ENCODE measurements around the gene SCNN1A.
A peak's percentile ranks its signal among the peaks of the same experiment; 100 is the strongest.

The SCNN1A gene

DNA sequence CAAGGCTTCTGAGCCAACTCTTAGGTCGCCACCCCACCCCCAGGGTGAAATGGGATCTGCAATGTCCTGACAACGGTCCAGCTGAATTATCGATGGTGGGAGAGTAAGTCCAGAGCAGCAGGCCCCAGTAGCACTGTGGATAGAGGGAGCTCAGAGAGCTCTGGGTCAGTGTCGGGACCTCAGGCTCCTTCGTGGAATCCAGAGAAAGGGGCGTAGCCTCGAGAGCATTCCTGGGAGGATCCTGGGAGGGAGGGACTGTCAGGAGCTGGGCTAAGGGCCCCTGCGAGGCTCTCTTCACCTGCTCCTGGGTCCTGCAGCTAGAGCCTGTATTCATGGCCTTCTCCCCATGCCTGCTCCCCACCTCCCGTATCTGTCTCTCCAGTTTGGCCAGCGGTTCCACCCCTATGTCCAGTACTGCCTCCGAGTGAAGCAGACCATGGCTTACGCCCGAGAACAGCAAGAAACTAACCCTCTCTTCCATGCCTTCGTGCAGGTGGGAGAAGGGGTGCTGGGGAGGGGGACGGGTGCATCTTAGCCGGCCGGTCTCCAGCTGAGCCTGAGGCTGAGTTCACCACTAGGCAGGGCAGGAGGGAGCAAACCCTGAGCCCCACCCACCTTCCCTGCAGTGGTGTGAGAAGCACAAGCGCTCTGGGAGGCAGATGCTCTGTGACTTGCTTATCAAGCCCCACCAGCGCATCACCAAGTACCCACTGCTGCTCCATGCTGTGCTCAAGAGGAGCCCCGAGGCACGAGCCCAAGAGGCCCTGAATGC, 58.3 kb downstream of the SCNN1A start:
- no peak for FAIRE-seq

DNA sequence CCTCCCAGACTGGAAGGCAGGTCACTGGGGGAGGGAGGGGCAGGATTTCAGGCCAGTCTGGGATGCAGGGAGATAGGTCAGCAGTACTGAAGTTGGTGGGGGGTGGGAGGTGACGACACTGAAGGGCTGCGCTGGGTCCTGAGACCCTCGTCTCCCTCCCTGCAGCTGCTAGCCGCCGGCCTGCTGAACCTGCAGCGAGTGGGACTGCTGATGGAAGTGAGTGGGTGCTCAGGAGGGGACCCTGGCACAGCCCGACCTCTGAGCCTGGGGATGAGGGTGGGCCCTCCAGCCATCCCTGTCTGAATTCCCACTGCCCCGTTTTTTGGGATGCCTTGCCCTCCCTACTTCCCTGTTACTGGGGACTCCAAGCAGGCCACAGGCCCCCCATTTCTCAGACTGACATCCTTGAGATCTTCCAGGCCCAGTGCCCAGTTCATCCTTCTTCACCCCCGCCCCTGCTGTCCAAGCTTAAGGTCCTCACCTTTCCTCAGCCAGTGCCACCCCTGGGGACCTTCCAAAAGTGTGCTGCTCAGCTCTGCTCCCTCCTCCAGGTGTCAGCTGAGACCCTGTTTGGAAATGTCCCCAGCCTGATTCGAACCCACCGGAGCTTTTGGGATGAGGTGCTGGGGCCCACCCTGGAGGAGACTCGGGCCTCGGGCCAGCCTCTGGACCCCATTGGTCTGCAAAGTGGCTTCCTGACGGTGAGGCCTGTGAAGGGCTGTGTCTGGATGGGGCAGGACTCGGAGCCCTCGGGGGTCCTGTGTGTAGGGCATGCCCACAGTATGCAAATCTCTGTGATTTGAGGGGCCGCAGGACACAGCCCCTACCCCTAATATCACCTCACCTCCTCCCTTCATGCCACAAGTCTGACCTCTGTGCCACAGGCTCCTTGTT, 59.4 kb downstream of the SCNN1A start:
- no peak for TF ChIP-seq TAF1 (IDR thresholded peaks at IDR 0.05; ENCODE audit: borderline replicate concordance, low read depth, low read length)
- FAIRE-seq (no peak), DNase-seq (ENCODE audit: insufficient read length) (no peak)

More for the DNA sequence above, 58.3 kb downstream of the SCNN1A start:
- TF ChIP-seq POLR2AphosphoS5 (IDR thresholded peaks at IDR 0.05; ENCODE audit: low read depth, low read length): no peak
- no peak for TF ChIP-seq TAF1 (IDR thresholded peaks at IDR 0.05; ENCODE audit: borderline replicate concordance, low read depth, low read length)
- no peak for DNase-seq (ENCODE audit: insufficient read length)

- DNase-seq (ENCODE audit: insufficient read length) (no peak), FAIRE-seq (no peak)
- TF ChIP-seq POLR2AphosphoS5 (IDR thresholded peaks at IDR 0.05; ENCODE audit: low read depth, low read length) (no peak), POLR2A (IDR thresholded peaks at IDR 0.05; ENCODE audit: low read depth, low read length) (no peak), TAF1 (IDR thresholded peaks at IDR 0.05; ENCODE audit: borderline replicate concordance, low read depth, low read length) (no peak)
Measured at GRCh38 chr12:6315184-6315583, 60.2 kb downstream of the SCNN1A start.

GRCh38 chr12:6314776-6315175, 60.6 kb downstream of the SCNN1A start:
- no peak for DNase-seq (ENCODE audit: insufficient read length)
- no peak for FAIRE-seq
- TF ChIP-seq POLR2AphosphoS5 (IDR thresholded peaks at IDR 0.05; ENCODE audit: low read depth, low read length): no peak
- no peak for TF ChIP-seq POLR2A (IDR thresholded peaks at IDR 0.05; ENCODE audit: low read depth, low read length)
- TF ChIP-seq TAF1 (IDR thresholded peaks at IDR 0.05; ENCODE audit: borderline replicate concordance, low read depth, low read length): no peak

DNA sequence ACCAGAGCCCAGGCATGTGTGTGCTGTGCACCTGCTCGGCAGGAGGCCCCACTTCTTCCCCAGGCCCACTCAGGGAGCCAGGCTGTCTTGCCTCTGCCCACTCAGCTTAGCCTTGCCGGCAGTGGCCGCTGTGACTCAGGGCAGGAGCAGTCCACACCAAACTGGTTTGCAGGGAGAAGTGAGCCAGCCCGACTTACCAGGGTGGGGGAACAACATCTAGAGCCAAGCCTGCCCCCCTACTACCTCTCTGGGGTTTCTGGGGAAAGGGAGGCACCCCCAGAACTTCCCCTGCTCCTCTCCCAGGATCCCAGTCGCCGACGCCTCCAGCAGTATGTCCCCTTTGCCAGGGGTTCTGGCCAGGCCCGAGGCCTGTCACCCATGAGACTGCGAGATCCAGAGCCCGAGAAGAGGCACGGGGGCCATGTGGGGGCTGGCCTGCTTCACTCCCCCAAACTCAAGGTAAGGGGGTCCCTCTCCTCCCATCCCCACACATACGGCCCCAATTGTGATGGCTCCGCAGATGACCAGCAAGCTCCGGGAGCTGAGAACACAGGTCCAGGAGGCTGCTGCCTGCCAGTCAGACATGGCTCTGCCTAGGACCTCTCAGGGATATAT, 61.9 kb downstream of the SCNN1A start:
- TF ChIP-seq POLR2AphosphoS5 (IDR thresholded peaks at IDR 0.05; ENCODE audit: low read depth, low read length): no peak
- DNase-seq (ENCODE audit: insufficient read length) (no peak), FAIRE-seq (no peak)

GRCh38 chr12:6312529-6313325, 62.6 kb downstream of the SCNN1A start:
- DNase-seq (ENCODE audit: insufficient read length): peak; percentile 53
- TF ChIP-seq POLR2A (IDR thresholded peaks at IDR 0.05; ENCODE audit: low read depth, low read length): no peak
- TF ChIP-seq TAF1 (IDR thresholded peaks at IDR 0.05; ENCODE audit: borderline replicate concordance, low read depth, low read length): no peak
- no peak for TF ChIP-seq POLR2AphosphoS5 (IDR thresholded peaks at IDR 0.05; ENCODE audit: low read depth, low read length)
- FAIRE-seq: peak; percentile 96

DNA sequence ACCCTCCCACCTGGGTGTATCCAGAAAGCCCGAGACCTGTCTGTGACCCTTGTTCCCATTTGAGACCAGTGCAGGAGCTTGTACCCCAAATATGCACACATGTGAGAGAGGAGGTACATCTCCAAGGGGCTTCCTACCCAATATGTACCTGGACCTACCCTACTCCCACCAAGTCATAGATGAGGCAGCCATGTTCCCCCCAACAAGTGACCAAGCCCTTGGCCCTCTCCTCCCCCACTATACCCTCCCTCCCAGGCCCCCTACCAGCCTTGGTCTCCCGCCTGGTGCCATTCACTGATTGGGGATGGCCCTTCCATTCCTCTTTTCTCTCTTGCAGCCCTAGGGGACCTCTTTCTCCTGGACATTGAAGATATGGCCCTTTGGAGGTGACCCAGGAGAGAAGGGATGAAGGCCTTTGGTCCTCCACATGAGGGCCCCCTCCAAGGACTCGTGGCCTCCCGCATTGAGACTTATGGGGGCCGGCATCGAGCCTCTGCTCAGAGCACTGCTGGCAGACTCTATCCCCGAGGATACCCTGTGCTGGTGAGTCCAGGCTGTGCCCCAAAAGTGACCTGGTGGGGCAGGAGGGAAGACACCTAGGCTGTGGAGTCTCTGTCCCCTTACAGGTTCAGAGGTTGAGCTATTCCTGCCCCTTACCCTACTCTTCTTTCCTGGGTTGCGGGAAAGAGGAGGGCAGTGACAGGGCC, 63.4 kb downstream of the SCNN1A start:
- FAIRE-seq: no peak
- TF ChIP-seq POLR2A (IDR thresholded peaks at IDR 0.05; ENCODE audit: low read depth, low read length) (no peak), TAF1 (IDR thresholded peaks at IDR 0.05; ENCODE audit: borderline replicate concordance, low read depth, low read length) (no peak), POLR2AphosphoS5 (IDR thresholded peaks at IDR 0.05; ENCODE audit: low read depth, low read length) (no peak)

GRCh38 chr12:6310771-6311610, 64.4 kb downstream of the SCNN1A start:
- TF ChIP-seq TAF1 (IDR thresholded peaks at IDR 0.05; ENCODE audit: borderline replicate concordance, low read depth, low read length) (no peak), POLR2A (IDR thresholded peaks at IDR 0.05; ENCODE audit: low read depth, low read length) (no peak), POLR2AphosphoS5 (IDR thresholded peaks at IDR 0.05; ENCODE audit: low read depth, low read length) (no peak)
- peak; percentile 21 for FAIRE-seq
- DNase-seq (ENCODE audit: insufficient read length): no peak

More for the DNA sequence above, 63.4 kb downstream of the SCNN1A start:
- no peak for DNase-seq (ENCODE audit: insufficient read length)

DNA sequence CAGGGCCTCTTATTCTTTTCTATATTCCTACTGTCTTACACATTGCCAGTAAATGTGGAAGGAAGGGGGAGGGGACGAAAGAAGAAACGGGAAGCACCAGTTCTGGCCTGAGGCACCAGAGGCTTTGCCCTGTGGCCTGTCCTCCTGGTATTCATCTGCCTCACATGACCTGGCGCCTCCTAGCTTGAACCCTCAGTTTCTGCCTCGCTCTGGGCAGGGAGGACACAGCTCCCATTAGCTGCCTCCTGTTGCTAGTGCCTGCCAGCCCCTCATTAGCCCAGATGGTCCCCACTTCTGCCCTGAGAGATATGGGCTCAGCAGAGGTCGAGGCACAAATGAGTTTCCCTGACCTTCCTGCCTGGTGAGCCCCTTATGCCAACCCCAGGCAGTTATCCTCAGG, 67.8 kb downstream of the SCNN1A start:
- DNase-seq (ENCODE audit: insufficient read length) (no peak), FAIRE-seq (no peak)
- TF ChIP-seq TAF1 (IDR thresholded peaks at IDR 0.05; ENCODE audit: borderline replicate concordance, low read depth, low read length): no peak
- TF ChIP-seq POLR2AphosphoS5 (IDR thresholded peaks at IDR 0.05; ENCODE audit: low read depth, low read length): no peak
- TF ChIP-seq POLR2A (IDR thresholded peaks at IDR 0.05; ENCODE audit: low read depth, low read length): no peak

Data from GM12892 (cell line).